Stimulated activated CD8-positive, alpha-beta memory T cell treated with anti-CD3 and anti-CD28 coated beads, Interleukin-7, amount 100 ng/mL, for 48 hours (primary cell): ENCODE results near the gene WDR44.
"Not testable (repeated sequence)": the region's sequence is repeated elsewhere in the genome, so short reads cannot be mapped to it uniquely, and the experiment has no call there.

Experiments used
- DNase-seq, 2 donors: peaks; one replicate each; pipeline ENCODE4 v3.0.0-alpha.2; 2020; ENCODE audit warnings: low read depth in 1 of 2; ENCODE audit errors: extremely low read depth in 1 of 2

Gene WDR44

DNA sequence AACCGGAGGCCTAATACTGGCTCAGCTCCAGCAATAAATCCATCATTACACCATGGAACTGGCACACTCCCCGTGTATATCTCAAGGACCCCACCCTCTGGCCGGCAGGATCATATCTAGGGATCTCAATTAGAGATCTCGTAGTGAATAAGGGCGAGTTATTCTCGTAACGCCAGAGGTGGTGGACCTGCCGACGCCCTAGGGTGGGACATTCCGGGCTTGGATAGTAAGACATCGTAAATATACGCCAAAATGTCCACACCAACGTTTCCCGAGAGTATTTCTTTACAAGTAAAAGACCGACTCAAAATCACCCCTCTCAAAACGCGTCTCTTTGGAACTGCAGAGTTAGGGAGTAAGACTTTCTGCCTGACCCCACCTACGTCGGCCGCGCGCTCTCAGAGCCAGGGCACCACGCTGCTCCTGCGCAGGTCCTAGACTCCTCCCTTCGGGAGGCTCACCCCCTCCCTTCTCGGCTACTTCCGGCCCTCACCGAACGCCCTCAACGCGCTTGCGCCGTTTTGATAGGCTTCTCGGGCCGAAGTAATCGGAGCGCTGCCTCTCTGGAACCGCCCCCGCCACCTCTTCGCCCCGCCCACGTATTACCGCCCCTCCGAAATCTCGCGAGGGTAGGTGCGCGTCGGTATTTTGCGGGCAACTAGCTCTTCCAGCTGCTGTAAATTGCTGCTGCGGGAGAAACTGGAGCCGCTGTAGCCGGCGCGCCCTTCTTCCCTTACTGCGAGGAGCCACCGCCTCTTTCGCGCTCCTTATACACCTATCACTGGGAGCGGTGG, at the start of gene WDR44:
WDR44 (plus strand) TSS at position 643 of the 794 bp plus-strand sequence. CDS start 398 bp downstream, outside the sequence.
- peak; percentile 74 to 85 for DNase-seq

GRCh38 chrX:118305827-118306226, 40.1 kb upstream of the WDR44 start:
- DNase-seq, result not testable (repeated sequence)

DNA sequence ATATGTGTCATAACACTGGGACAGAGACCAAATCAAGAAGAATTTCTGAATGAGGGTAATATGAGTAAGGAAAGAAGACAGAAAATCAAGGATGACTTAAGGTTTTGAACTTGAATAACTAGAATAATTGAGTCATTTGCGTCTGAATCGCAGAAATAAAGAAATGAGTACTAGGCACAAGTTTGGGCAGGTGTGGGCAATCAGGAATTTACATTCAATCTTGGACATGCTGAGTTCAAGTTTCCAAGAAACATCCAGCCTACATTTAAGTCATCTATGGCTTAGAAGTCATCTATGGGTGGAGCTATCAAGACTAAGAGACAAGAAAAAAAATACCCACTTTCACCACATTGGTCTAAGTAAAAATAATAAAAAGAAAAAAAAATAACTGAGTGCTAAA, 30.4 kb upstream of the WDR44 start:
- DNase-seq, result no peak

GRCh38 chrX:118324588-118324987, 21.3 kb upstream of the WDR44 start:
- no peak for DNase-seq

DNA sequence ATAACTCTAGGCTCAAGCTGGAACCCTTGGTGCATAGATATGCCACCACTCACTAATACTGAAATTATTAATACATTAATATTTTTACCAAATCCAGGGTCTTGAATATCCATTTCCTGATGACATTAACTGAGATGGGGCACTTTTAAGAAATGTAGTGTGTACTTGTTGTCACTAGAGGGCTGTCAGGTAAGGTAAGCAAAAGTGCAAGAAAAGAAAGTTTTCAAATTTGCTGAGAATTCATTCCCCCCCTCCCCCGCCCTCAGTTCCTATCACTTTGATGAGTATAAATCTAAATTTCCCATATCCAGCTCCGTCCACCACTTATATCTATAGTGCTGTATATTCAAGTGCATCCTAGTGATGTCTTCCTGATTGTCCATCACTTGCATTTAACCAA, 20.5 kb upstream of the WDR44 start:
- no peak for DNase-seq

- DNase-seq, result no peak
These were observed 16.7 kb upstream of the WDR44 start for GRCh38 chrX:118329175-118329574.

DNA sequence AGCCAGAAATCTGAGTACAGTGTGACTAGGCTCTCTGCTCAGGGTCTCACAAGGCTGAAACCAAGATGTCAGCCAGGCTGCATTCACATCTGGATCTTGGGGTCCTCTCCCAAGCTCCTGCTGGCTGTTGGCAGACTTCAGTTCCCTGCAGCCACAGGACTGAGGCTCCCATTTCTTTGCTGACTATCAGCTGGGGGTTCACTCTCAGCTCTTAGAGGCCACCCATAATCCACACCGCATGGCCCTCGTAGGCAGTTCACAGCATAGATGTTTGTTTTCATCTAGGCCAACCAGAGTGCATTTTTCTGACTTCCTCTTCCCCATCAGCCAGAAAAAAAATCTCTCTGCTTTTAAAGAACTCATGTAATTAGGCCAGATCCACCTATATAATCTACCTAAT, 8.2 kb upstream of the WDR44 start:
- no peak for DNase-seq

- DNase-seq, result no peak
These were observed 7.0 kb upstream of the WDR44 start for GRCh38 chrX:118338930-118339329.

- DNase-seq, result no peak
These were observed 852 bp upstream of the WDR44 start for GRCh38 chrX:118345045-118345463.

GRCh38 chrX:118346258-118347094, 570 bp downstream of the WDR44 start:
- DNase-seq, result peak in 1 of 2 donors; percentile 7

DNA sequence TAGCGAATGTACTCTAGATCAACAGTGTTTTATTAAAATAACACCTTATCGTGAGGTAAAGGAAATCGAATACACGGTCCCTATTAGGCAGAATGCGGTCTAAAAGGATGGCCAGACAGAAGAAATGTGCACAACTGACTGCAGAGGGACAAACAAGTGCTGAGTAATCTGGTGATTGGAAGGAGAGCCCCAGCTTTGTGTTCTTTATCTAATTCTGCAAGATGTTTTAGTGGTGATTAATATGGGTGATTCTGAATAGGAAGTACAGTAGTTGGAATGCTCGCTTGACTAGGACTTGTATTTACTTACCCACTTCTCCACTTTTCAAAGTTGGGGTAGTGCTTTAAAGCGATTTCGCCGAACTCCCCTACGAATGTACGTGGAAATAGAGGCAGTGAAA, 1.2 kb downstream of the WDR44 start:
- DNase-seq, result no peak

DNA sequence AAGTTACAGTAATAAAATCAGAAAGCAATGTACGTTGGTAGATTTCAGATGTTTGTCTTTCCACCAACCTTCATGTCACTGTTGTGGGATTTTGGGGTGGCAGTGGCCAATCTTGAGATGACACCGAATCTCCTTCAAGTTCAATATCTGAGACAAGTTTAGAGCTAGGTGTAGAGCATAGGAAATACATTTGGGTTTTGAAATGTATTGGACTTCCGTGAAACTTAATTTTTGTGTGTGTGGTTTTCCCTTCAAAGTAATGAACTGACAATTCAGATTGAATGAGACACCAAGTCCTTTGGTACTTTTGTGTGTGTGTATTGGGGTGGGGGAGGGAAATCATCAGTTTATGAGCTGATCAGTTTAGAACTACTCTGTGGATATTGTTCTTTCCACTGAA, 1.8 kb downstream of the WDR44 start:
- no peak for DNase-seq

DNA sequence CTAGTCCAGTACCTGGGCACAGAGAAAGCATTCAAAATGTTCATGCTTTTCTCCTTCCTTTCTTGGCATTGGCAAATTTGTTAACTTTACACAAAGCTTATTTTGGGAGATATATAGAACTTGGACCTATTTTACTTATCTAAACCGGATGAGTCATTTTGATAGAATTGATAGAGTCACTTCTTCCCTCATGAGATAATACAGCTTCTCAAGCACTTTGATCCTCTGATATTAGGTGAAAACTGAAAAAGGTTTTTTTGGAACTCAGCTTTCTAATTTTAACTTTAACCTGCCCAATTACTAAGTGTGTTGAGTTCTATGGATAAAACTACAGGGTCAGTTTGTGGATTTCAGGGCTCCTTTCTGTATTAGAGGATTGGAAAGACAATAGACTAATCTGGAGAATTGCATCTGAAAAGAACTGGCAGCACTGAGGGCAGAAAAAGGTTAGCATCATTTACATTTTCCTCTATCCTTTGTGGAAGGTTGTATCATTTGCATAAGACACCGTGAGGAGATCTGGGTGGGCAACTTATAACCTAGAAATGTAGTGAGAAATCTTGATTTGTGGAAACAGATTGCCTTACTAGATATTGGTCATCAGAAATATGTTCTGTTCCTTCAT, 2.4 kb downstream of the WDR44 start:
- no peak for DNase-seq

- DNase-seq, result no peak
These were observed 3.3 kb downstream of the WDR44 start for GRCh38 chrX:118349188-118349587.

DNA sequence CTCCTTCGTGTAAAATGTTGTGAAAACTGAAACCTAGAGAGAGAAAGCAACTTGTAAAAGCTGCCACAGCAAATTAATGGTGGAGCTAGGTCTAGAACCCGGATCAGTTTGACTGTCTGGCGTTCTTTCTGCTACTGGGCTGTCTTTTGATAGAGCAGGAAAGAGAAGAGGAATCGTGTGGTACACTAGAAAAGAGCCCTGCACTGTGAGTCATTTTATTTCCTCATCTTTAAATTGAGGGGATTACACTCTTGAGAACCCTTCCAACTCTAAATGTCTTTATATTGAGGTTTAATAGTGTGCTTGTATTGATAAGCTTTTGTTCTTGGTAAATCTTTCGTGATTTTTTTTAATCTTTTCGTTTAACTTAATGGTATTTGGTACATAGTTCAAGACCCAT, 4.3 kb downstream of the WDR44 start:
- no peak for DNase-seq

GRCh38 chrX:118350706-118351105, 4.8 kb downstream of the WDR44 start:
- DNase-seq, result no peak

DNA sequence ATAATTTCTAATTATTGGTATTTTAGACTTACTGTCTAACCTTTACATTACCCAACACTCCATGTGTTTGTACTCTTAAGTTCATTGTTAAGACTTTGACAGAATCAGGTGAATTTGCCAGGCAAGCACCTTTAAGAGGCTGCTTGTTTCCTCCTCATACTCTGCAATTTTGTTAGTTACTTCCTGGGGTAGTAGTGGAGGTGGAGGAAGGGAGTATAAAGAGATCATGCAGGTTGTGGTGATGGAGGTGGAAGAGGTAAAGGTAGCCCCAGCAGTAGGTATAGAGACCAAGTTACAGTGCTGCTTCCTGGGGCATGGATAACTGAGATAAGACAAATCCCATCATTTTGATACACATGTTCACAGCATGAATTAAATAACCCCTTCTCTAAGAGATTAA, 6.7 kb downstream of the WDR44 start:
- no peak for DNase-seq

DNA sequence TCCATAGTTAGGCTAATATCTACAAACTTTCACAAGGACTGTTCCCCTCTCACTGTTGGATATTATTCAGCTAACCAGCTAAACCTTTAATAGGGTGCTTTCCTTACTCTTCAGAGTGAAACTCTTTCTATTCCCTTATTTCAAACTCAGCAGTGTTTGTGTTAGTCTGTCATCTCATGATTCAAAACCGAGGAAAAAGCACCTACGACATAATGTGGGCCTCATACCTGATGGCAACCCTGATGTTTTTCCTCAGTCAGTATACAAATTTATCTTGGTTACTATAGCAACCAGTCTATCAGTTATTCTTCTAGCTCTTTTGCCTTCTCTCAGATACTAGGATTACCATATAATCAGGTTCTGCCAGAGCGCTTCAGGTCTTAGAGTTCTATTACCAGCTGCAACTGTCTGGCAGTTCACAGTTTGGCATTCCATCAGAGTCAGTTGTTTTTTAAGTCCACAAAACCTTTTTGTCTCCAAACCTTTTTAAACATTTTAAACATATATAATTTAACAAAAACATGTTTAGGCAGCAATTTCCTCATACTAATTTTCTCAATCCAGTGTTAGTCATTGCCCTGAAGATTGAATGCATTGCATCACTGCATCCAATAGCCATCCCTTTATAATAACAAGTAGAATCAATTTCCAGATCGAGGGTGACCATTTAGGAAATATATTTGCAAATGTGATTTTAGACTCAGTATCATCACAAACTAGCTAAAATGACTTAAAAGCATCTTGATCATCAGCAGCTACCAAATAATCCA, 7.4 kb downstream of the WDR44 start:
- no peak for DNase-seq

- no peak for DNase-seq
These were observed 9.5 kb downstream of the WDR44 start for GRCh38 chrX:118355225-118355920.

DNA sequence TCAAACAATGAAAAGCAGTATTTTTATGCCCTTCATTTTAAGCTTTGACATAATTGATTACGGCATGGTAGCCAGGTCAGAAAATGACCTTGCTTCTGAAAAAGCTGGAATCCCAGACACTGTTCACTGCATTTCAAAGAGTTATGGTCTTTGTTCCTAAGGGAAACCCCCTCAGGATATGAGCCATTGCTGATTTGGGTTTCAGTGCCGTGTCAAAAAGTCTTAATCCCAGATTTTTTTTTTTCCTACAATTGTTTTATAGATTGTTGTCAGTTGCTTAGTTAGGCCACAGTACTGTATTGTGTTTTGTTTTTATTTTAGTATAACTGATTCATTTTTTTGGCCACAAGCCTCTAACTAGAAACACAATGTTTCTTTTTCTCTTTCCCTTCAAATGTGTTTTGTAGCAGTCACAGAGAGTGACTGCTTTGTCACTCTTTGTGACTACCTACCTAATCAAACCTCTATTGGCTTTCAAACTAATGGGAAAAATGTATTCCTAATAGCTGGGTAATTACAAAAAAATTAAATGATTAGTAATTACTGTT, 10.3 kb downstream of the WDR44 start:
- no peak for DNase-seq
